A673 (cell line): ENCODE results near the gene CCNB3. TPM values are rescaled to one million over a fixed set of nuclear protein-coding genes. Genes with fewer than 3 reads are reported as not detected.

Source experiments
- BruUV-seq: library from RNA; stranded (reverse); fragments of 400-500 nt; replicated peaks from 2 replicates; lab custom pipeline; 2021; lab: Mats Ljungman, UMichigan
- CTCF ChIA-PET: fragments of 300-600 bp; sonication (Branson Sonifier 250); formaldehyde crosslinking; loops from one replicate; lab custom pipeline; 2022; ENCODE audit warnings: antibody characterized with exemption; lab: Charles Lee
- POLR2A ChIA-PET: fragments of 300-600 bp; sonication (Branson Sonifier 250); formaldehyde crosslinking; loops from one replicate; lab custom pipeline; 2022; ENCODE audit warnings: antibody characterized with exemption; ENCODE audit not compliant: low non-redundant PET; lab: Charles Lee
- DNase-seq: peaks from one replicate; pipeline ENCODE4 v3.0.0-alpha.2; 2015; ENCODE audit warnings: low spot score
- H3K27ac ChIP-seq: fragments of 200-600 bp; sonication (generic); 2 replicates; pipeline ENCODE4 v1.5.1; 2016; ENCODE audit warnings: mixed run types, low read depth, mild to moderate bottlenecking, mixed read lengths, antibody characterized with exemption, low read length; ENCODE audit not compliant: poor library complexity, severe bottlenecking
- H3K27me3 ChIP-seq: fragments of 200-600 bp; sonication (generic); replicated peaks from 2 replicates; pipeline ENCODE4 v1.6.1; 2017; ENCODE audit warnings: mixed run types, low read depth, mild to moderate bottlenecking, mixed read lengths, antibody characterized with exemption, low read length; ENCODE audit not compliant: insufficient read depth, poor library complexity
- H3K36me3 ChIP-seq: fragments of 200-600 bp; sonication (generic); 2 replicates; pipeline ENCODE4 v1.6.1; 2016; ENCODE audit warnings: mixed run types, mild to moderate bottlenecking, mixed read lengths, antibody characterized with exemption, low read length; ENCODE audit not compliant: insufficient read depth, poor library complexity, severe bottlenecking
- H3K4me1 ChIP-seq: fragments of 200-600 bp; sonication (generic); 2 replicates; pipeline ENCODE4 v1.6.1; 2017; ENCODE audit warnings: mixed run types, mild to moderate bottlenecking, mixed read lengths, antibody characterized with exemption, low read length; ENCODE audit not compliant: insufficient read depth, poor library complexity, severe bottlenecking
- H3K4me3 ChIP-seq: fragments of 200-600 bp; sonication (generic); 2 replicates; pipeline ENCODE4 v1.5.1; 2016; ENCODE audit warnings: low read depth, mixed run types, mild to moderate bottlenecking, mixed read lengths, low read length; ENCODE audit not compliant: poor library complexity, severe bottlenecking
- H3K9me3 ChIP-seq: fragments of 200-600 bp; sonication (generic); 2 replicates; pipeline ENCODE4 v1.6.1; 2016; ENCODE audit warnings: mixed run types, low read depth, mild to moderate bottlenecking, mixed read lengths, antibody characterized with exemption, low read length; ENCODE audit not compliant: poor library complexity, severe bottlenecking
- CTCF ChIP-seq: fragments of 300-800, 200-600 bp; sonication (generic); conservative IDR thresholded peaks from 2 replicates; pipeline ENCODE4 v1.5.1; 2017; ENCODE audit warnings: low read depth, mild to moderate bottlenecking, antibody characterized with exemption, low read length, moderate library complexity, mixed read lengths
- EZH2 ChIP-seq: fragments of 200-600 bp; sonication (generic); IDR thresholded peaks from 2 replicates; pipeline ENCODE4 v1.6.1; 2017; ENCODE audit warnings: borderline replicate concordance, low read depth, mild to moderate bottlenecking, mixed read lengths, antibody characterized with exemption, low read length; ENCODE audit not compliant: poor library complexity, severe bottlenecking
- intact Hi-C: fragments of 100-400 bp; cut with micrococcal nuclease; formaldehyde crosslinking; loops from one replicate; pipeline ENCODE4 v1.10.0; 2022; ENCODE audit not compliant: unreplicated experiment
- total RNA-seq: library from RNA; stranded (reverse); gene quantifications from 2 replicates; pipeline ENCODE4 v1.2.3, GENCODE V29; 2021

The CCNB3 gene
- total RNA-seq, 1 experiment from 2014 or later: 2.0 TPM

- ChIA-PET POLR2A (no interaction called here), CTCF (no interaction called here)
- Histone ChIP-seq H3K27ac (no peak overlapping the region), H3K27me3 (no peaks in the 10 kb centered on the region), H3K4me1 (no peaks in the 10 kb centered on the region), H3K4me3 (no peak overlapping the region), H3K9me3 (no peaks in the 10 kb centered on the region), H3K36me3 (no peaks in the 10 kb centered on the region)
- TF ChIP-seq EZH2: no peak
- TF ChIP-seq CTCF: no peak
- intact Hi-C loops: no loop called here
- no TSS peak for BruUV-seq
- no peak for DNase-seq
Measured at GRCh38 chrX:50161127-50161526, 43.4 kb upstream of the CCNB3 start.

GRCh38 chrX:50165727-50166126 lies 38.8 kb upstream of the CCNB3 start:
- Histone ChIP-seq H3K4me1 (no peaks in the 10 kb centered on the region), H3K27ac (no peak overlapping the region), H3K9me3 (no peaks in the 10 kb centered on the region), H3K36me3 (no peaks in the 10 kb centered on the region), H3K4me3 (no peak overlapping the region), H3K27me3 (no peaks in the 10 kb centered on the region)
- no peak for DNase-seq
- intact Hi-C loops: no loop called here
- TF ChIP-seq EZH2: no peak
- no peak for TF ChIP-seq CTCF
- ChIA-PET CTCF (no interaction called here), POLR2A (no interaction called here)
- BruUV-seq: no TSS peak

- TF ChIP-seq CTCF: no peak
- no peak for TF ChIP-seq EZH2
- Histone ChIP-seq H3K4me1 (no peaks in the 10 kb centered on the region), H3K27me3 (no peaks in the 10 kb centered on the region), H3K27ac (no peak overlapping the region), H3K9me3 (no peaks in the 10 kb centered on the region), H3K36me3 (no peaks in the 10 kb centered on the region), H3K4me3 (no peak overlapping the region)
- no TSS peak for BruUV-seq
- ChIA-PET POLR2A (no interaction called here), CTCF (no interaction called here)
- DNase-seq: no peak
- intact Hi-C loops: no loop called here
Measured at GRCh38 chrX:50167366-50167765, 37.2 kb upstream of the CCNB3 start.
